IPS-18a (cell line): ENCODE results near the gene DCST1.

Experiments used
- H3K27ac ChIP-seq: one replicate; pipeline ENCODE4 v1.5.1; 2013; ENCODE audit warnings: low read length
- H3K27me3 ChIP-seq: one replicate; pipeline ENCODE4 v1.6.1; 2013; ENCODE audit warnings: mild to moderate bottlenecking, low read length; ENCODE audit not compliant: control insufficient read depth, insufficient read depth
- H3K36me3 ChIP-seq: one replicate; pipeline ENCODE4 v1.6.1; 2013; ENCODE audit warnings: low read depth, low read length; ENCODE audit not compliant: control insufficient read depth
- H3K4me1 ChIP-seq: one replicate; pipeline ENCODE4 v1.6.1; 2013; ENCODE audit warnings: low read depth, low read length; ENCODE audit not compliant: control insufficient read depth
- H3K4me3 ChIP-seq: one replicate; pipeline ENCODE4 v1.5.1; 2013; ENCODE audit warnings: low read length
- H3K9ac ChIP-seq: one replicate; pipeline ENCODE4 v1.6.1; 2013; ENCODE audit warnings: mild to moderate bottlenecking, low read length, moderate library complexity
- H3K9me3 ChIP-seq: one replicate; pipeline ENCODE4 v1.6.1; 2013; ENCODE audit warnings: low read depth, low read length; ENCODE audit not compliant: control insufficient read depth

DCST1 gene

GRCh38 chr1:155003227-155003765 is 30.3 kb upstream of the DCST1 start:
- H3K9me3 ChIP-seq: no peaks in the 10 kb centered on the region
- no peaks in the 10 kb centered on the region for H3K36me3 ChIP-seq
- H3K27me3 ChIP-seq: no peaks in the 10 kb centered on the region
- peak overlapping the region; percentile 65 for H3K9ac ChIP-seq
- peaks cover 17% of the 10 kb centered on the region for H3K4me1 ChIP-seq
- H3K4me3 ChIP-seq: peak overlapping the region; percentile 84
- peak overlapping the region; percentile 24 for H3K27ac ChIP-seq

- H3K4me1 ChIP-seq: peaks cover 22% of the 10 kb centered on the region
- H3K36me3 ChIP-seq: no peaks in the 10 kb centered on the region
- peak overlapping the region; percentile 65 for H3K9ac ChIP-seq
- H3K4me3 ChIP-seq: peak overlapping the region; percentile 84
- peak overlapping the region; percentile 24 for H3K27ac ChIP-seq
- no peaks in the 10 kb centered on the region for H3K9me3 ChIP-seq
- H3K27me3 ChIP-seq: no peaks in the 10 kb centered on the region
Observed at GRCh38 chr1:155003766-155004351, 29.8 kb upstream of the DCST1 start.

GRCh38 chr1:155004352-155005075 is 29.1 kb upstream of the DCST1 start:
- H3K27me3 ChIP-seq: no peaks in the 10 kb centered on the region
- H3K27ac ChIP-seq: no peak overlapping the region
- H3K9me3 ChIP-seq: no peaks in the 10 kb centered on the region
- peaks cover 26% of the 10 kb centered on the region for H3K4me1 ChIP-seq
- peak overlapping the region; percentile 84 for H3K4me3 ChIP-seq
- no peaks in the 10 kb centered on the region for H3K36me3 ChIP-seq
- H3K9ac ChIP-seq: peak overlapping the region; percentile 65

- H3K4me3 ChIP-seq: peak overlapping the region; percentile 84
- no peak overlapping the region for H3K27ac ChIP-seq
Observed at GRCh38 chr1:155005076-155006011, 28.3 kb upstream of the DCST1 start.

GRCh38 chr1:155006601-155007101 is 27.0 kb upstream of the DCST1 start:
- Histone ChIP-seq H3K4me1 (peaks cover 23% of the 10 kb centered on the region), H3K9me3 (no peaks in the 10 kb centered on the region)

More at GRCh38 chr1:155005076-155006011, 28.3 kb upstream of the DCST1 start:
- Histone ChIP-seq H3K27me3 (no peaks in the 10 kb centered on the region), H3K4me1 (peaks cover 23% of the 10 kb centered on the region), H3K9me3 (no peaks in the 10 kb centered on the region), H3K36me3 (no peaks in the 10 kb centered on the region), H3K9ac (peak overlapping the region; percentile 65)

GRCh38 chr1:155007251-155007828 is 26.3 kb upstream of the DCST1 start:
- Histone ChIP-seq H3K36me3 (no peaks in the 10 kb centered on the region), H3K27me3 (no peaks in the 10 kb centered on the region), H3K27ac (no peak overlapping the region), H3K4me1 (peaks cover 27% of the 10 kb centered on the region), H3K9me3 (no peaks in the 10 kb centered on the region), H3K9ac (no peak overlapping the region), H3K4me3 (no peak overlapping the region)

More at GRCh38 chr1:155006601-155007101, 27.0 kb upstream of the DCST1 start:
- H3K27ac ChIP-seq: no peak overlapping the region
- H3K4me3 ChIP-seq: no peak overlapping the region
- H3K9ac ChIP-seq: no peak overlapping the region
- no peaks in the 10 kb centered on the region for H3K27me3 ChIP-seq
- H3K36me3 ChIP-seq: no peaks in the 10 kb centered on the region

GRCh38 chr1:155008015-155008941 is 25.3 kb upstream of the DCST1 start:
- peak overlapping the region; percentile 17 for H3K4me3 ChIP-seq
- no peak overlapping the region for H3K27ac ChIP-seq
- H3K4me1 ChIP-seq: peaks cover 36% of the 10 kb centered on the region
- H3K9me3 ChIP-seq: no peaks in the 10 kb centered on the region
- no peak overlapping the region for H3K9ac ChIP-seq
- H3K27me3 ChIP-seq: no peaks in the 10 kb centered on the region
- no peaks in the 10 kb centered on the region for H3K36me3 ChIP-seq

GRCh38 chr1:155009221-155009711 is 24.4 kb upstream of the DCST1 start:
- no peak overlapping the region for H3K27ac ChIP-seq
- no peak overlapping the region for H3K9ac ChIP-seq
- peaks cover 37% of the 10 kb centered on the region for H3K4me1 ChIP-seq
- no peaks in the 10 kb centered on the region for H3K36me3 ChIP-seq
- no peaks in the 10 kb centered on the region for H3K9me3 ChIP-seq
- no peaks in the 10 kb centered on the region for H3K27me3 ChIP-seq
- H3K4me3 ChIP-seq: no peak overlapping the region

GRCh38 chr1:155009742-155010141 is 23.9 kb upstream of the DCST1 start:
- Histone ChIP-seq H3K4me3 (no peak overlapping the region), H3K27me3 (no peaks in the 10 kb centered on the region), H3K27ac (no peak overlapping the region), H3K36me3 (peaks cover 3% of the 10 kb centered on the region), H3K9me3 (no peaks in the 10 kb centered on the region), H3K9ac (no peak overlapping the region), H3K4me1 (peaks cover 32% of the 10 kb centered on the region)
